IMR-90 (cell line): ENCODE results near the gene NT5C3B. TPM values are rescaled to one million over a fixed set of nuclear protein-coding genes. Genes with fewer than 3 reads are reported as not detected.

Experiments used
- ATAC-seq: fragments of 200-7000 bp; cut with Tn5 transposase; 2 replicates; pipeline ENCODE4 v1.9.1; 2020; ENCODE audit warnings: low read depth, mild to moderate bottlenecking, moderate library complexity
- BruUV-seq: library from RNA; stranded (reverse); fragments of 400-500 nt; replicated peaks from 2 replicates; lab custom pipeline; 2021; lab: Mats Ljungman, UMichigan
- CTCF ChIA-PET: fragments of 300-600 bp; formaldehyde crosslinking; extraction: SDS; loops from one replicate; lab custom pipeline; 2021; ENCODE audit warnings: antibody characterized with exemption; lab: Yijun Ruan, JAX
- POLR2A ChIA-PET: fragments of 300-600 bp; sonication (Branson Sonifier 250); formaldehyde crosslinking; loops from one replicate; lab custom pipeline; 2022; ENCODE audit warnings: antibody characterized with exemption; ENCODE audit not compliant: unreplicated experiment; lab: Charles Lee
- DNase-seq: peaks from one replicate; pipeline ENCODE4 v3.0.0; 2013
- H2AFZ ChIP-seq: replicated peaks from 2 replicates; pipeline ENCODE3; 2013; ENCODE audit warnings: low read length, mild to moderate bottlenecking; ENCODE audit not compliant: poor library complexity
- H2AK5ac ChIP-seq: 2 replicates; pipeline ENCODE4 v1.6.1; 2013; ENCODE audit warnings: low read depth, low read length, inconsistent platforms
- H2AK9ac ChIP-seq: replicated peaks from 2 replicates; pipeline ENCODE3; 2013; ENCODE audit warnings: mild to moderate bottlenecking, low read depth, low read length, moderate library complexity; ENCODE audit not compliant: poor library complexity
- H2BK120ac ChIP-seq: 2 replicates; pipeline ENCODE4 v1.6.1; 2013; ENCODE audit warnings: low read depth, low read length, inconsistent platforms
- H2BK15ac ChIP-seq: 3 replicates; pipeline ENCODE4 v1.6.1; 2013; ENCODE audit warnings: low read depth, low read length, inconsistent platforms
- H2BK20ac ChIP-seq: 2 replicates; pipeline ENCODE4 v1.6.1; 2013; ENCODE audit warnings: low read depth, mild to moderate bottlenecking, inconsistent platforms, low read length, moderate library complexity
- H2BK5ac ChIP-seq: 2 replicates; pipeline ENCODE4 v1.6.1; 2013; ENCODE audit warnings: mild to moderate bottlenecking, low read depth, low read length, inconsistent platforms; ENCODE audit not compliant: poor library complexity, severe bottlenecking
- H3K14ac ChIP-seq: replicated peaks from 2 replicates; pipeline ENCODE4 v1.6.1; 2013; ENCODE audit warnings: low read depth, low read length, inconsistent platforms
- H3K18ac ChIP-seq: 2 replicates; pipeline ENCODE4 v1.6.1; 2013; ENCODE audit warnings: low read depth, low read length, control low read depth
- H3K23ac ChIP-seq: 2 replicates; pipeline ENCODE4 v1.6.1; 2013; ENCODE audit warnings: low read depth, low read length, inconsistent platforms
- H3K27ac ChIP-seq: 2 replicates; pipeline ENCODE4 v1.5.1; 2013; ENCODE audit warnings: mild to moderate bottlenecking, control low read depth, low read length; ENCODE audit not compliant: insufficient read depth
- H3K27me3 ChIP-seq: 2 replicates; pipeline ENCODE4 v1.6.1; 2013; ENCODE audit warnings: low read length; ENCODE audit not compliant: control insufficient read depth, insufficient read depth
- H3K36me3 ChIP-seq: 2 replicates; pipeline ENCODE4 v1.6.1; 2013; ENCODE audit warnings: low read length, mixed read lengths; ENCODE audit not compliant: control insufficient read depth, insufficient read depth
- H3K4ac ChIP-seq: 2 replicates; pipeline ENCODE4 v1.6.1; 2013; ENCODE audit warnings: low read depth, low read length, inconsistent platforms
- H3K4me1 ChIP-seq: 2 replicates; pipeline ENCODE4 v1.6.1; 2013; ENCODE audit warnings: low read length, mixed read lengths; ENCODE audit not compliant: control insufficient read depth, insufficient read depth
- H3K4me2 ChIP-seq: 2 replicates; pipeline ENCODE4 v1.6.1; 2013; ENCODE audit warnings: low read depth, mild to moderate bottlenecking, control low read depth, low read length, moderate library complexity
- H3K4me3 ChIP-seq: 2 replicates; pipeline ENCODE4 v1.5.1; 2013; ENCODE audit warnings: low read depth, mild to moderate bottlenecking, control low read depth, low read length, moderate library complexity; ENCODE audit not compliant: insufficient read depth
- H3K56ac ChIP-seq: 2 replicates; pipeline ENCODE4 v1.6.1; 2013; ENCODE audit warnings: low read length, inconsistent platforms; ENCODE audit not compliant: insufficient read depth; ENCODE audit errors: extremely low read depth
- H3K79me1 ChIP-seq, 2 experiments: 2 replicates each; pipeline ENCODE4 v1.6.1; 2013; ENCODE audit warnings: low read length in 2 of 2, inconsistent platforms in 1 of 2, low read depth in 1 of 2
- H3K9ac ChIP-seq: 2 replicates; pipeline ENCODE4 v1.6.1; 2013; ENCODE audit warnings: low read depth, low read length, control low read depth
- H3K9me1 ChIP-seq: 2 replicates; pipeline ENCODE4 v1.6.1; 2013; ENCODE audit warnings: low read length, inconsistent platforms; ENCODE audit not compliant: insufficient read depth
- H3K9me3 ChIP-seq: 2 replicates; pipeline ENCODE4 v1.6.1; 2013; ENCODE audit warnings: low read length; ENCODE audit not compliant: control insufficient read depth, insufficient read depth
- H4K20me1 ChIP-seq: 2 replicates; pipeline ENCODE4 v1.6.1; 2013; ENCODE audit warnings: low read length, inconsistent platforms; ENCODE audit not compliant: insufficient read depth
- H4K5ac ChIP-seq: 2 replicates; pipeline ENCODE4 v1.6.1; 2013; ENCODE audit warnings: mild to moderate bottlenecking, low read depth, low read length, control low read depth
- H4K8ac ChIP-seq, 2 experiments: 2 replicates each; pipeline ENCODE4 v1.6.1; 2013; ENCODE audit warnings: low read depth in 2 of 2, low read length in 2 of 2, control low read depth in 1 of 2, inconsistent platforms in 1 of 2
- H4K91ac ChIP-seq: 2 replicates; pipeline ENCODE4 v1.6.1; 2013; ENCODE audit warnings: low read depth, low read length, inconsistent platforms; ENCODE audit not compliant: insufficient read depth
- CHD1 ChIP-seq: IDR thresholded peaks from 2 replicates; pipeline ENCODE4 v1.6.1; 2012; ENCODE audit warnings: low read depth, low read length, improper control_type of control experiment
- ELK1 ChIP-seq: fragments of 150-350 bp; IDR thresholded peaks from 2 replicates; pipeline ENCODE4 v1.6.1; 2016; ENCODE audit warnings: low read depth, mild to moderate bottlenecking, low read length, moderate library complexity, borderline replicate concordance
- MAZ ChIP-seq: IDR thresholded peaks from 2 replicates; pipeline ENCODE4 v1.6.1; 2012; ENCODE audit warnings: low read depth, mild to moderate bottlenecking, low read length, improper control_type of control experiment, moderate library complexity, borderline replicate concordance
- MXI1 ChIP-seq: IDR thresholded peaks from 2 replicates; pipeline ENCODE4 v1.6.1; 2012; ENCODE audit warnings: low read depth, mild to moderate bottlenecking, low read length, moderate library complexity, borderline replicate concordance
- POLR2A ChIP-seq: IDR thresholded peaks from 2 replicates; pipeline ENCODE4 v1.6.1; 2012; ENCODE audit warnings: mild to moderate bottlenecking, low read depth, low read length
- RAD21 ChIP-seq: IDR thresholded peaks from 2 replicates; pipeline ENCODE4 v1.6.1; 2012; ENCODE audit warnings: low read length, improper control_type of control experiment
- RFX5 ChIP-seq: IDR thresholded peaks from 2 replicates; pipeline ENCODE4 v1.8.0; 2012; ENCODE audit warnings: low read depth, mild to moderate bottlenecking, low read length, moderate library complexity
- WGBS, 2 experiments: methylation state at CpG; one replicate each; pipeline versions ENCODE4 v1.1.5 to v1.1.7; 2013; ENCODE audit warnings: missing lambda C conversion rate in 2 of 2; ENCODE audit not compliant: insufficient read length in 1 of 2; ENCODE audit errors: extremely low coverage in 2 of 2; 5-methylcytosine and 5-hydroxymethylcytosine counted together
- dilution Hi-C: fragments of 300-500 bp; cut with HindIII; formaldehyde crosslinking; loops from one replicate; pipeline ENCODE4 v1.14.3; 2018; ENCODE audit warnings: low sequenced_read_pairs; ENCODE audit not compliant: unreplicated experiment
- in situ Hi-C: fragments of 300-500 bp; cut with MboI; formaldehyde crosslinking; loops from 3 replicates; pipeline ENCODE4 v1.14.3; 2019; ENCODE audit warnings: low sequenced_read_pairs, inconsistent platforms, mixed read lengths
- intact Hi-C: fragments of 100-400 bp; cut with micrococcal nuclease; formaldehyde crosslinking; loops from 2 replicates; pipeline ENCODE4 v1.10.0; 2022
- polyA plus RNA-seq, 3 experiments: library from polyadenylated mRNA; depleted of rRNA; stranded (reverse); fragments of >200 nt; gene quantifications; 2 replicates each; pipeline ENCODE4 v1.2.3, GENCODE V29; 2012; ENCODE audit warnings: low replicate concordance in 1 of 3
- total RNA-seq: library from RNA; depleted of rRNA; stranded (reverse); fragments of >200 nt; gene quantifications from 2 replicates; pipeline ENCODE4 v1.2.3, GENCODE V29; 2012

The NT5C3B gene
- total and polyA plus RNA-seq, 2 of the 4 experiments (the other 2 are of a cell fraction) = 59.9 to 92.7 TPM

DNA sequence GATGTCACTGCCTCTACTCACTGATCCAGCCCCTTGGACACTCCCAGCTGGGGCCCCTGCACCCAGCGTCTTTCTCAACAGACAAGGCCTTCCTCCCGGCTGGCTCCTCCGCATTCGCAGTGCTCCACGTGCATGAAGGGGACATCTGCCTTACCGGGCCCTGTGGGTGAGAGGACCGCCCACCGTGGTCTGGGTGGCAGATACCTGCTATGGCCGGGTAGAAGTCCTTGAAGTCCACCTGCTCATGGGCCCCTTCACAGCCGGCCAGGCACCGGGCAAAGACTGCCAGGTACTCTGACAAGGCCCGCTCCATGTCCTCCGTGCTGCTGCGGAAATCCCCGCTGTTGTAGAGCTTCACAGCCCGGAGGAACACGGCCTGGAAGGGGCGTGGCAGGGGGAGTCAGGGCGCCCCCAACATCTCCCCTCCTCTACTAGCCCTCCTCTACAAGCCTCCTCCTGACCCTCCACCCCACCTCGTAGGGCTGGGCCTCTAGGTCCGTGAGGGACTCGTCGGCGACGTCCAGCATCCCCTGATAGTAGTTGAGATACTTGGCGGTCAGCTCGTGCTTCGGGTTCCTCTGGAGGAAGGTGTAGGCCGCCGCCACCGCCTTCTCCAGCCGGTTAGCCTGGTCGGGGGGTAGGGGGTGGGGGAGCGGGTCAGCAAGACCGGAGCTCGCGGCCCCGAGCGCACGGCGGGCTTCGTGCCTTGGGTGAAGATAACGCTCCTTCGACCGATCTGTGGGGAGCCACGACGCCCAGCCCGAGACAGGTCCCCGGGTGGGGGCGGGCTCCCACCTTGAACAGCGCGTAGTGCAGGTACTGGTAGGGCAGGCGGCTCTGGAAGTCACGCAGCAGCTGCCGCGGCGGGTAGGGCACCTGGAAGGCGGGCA, 25.1 kb downstream of the NT5C3B start:
- H2AK5ac ChIP-seq = peak overlapping the region; percentile 88
- H3K79me1 ChIP-seq = peaks cover 18 to 82% of the 10 kb centered on the region in 2 experiments
- peak overlapping the region; percentile 79 for H3K23ac ChIP-seq
- peak overlapping the region; percentile 80 for H3K9ac ChIP-seq
- H2BK5ac ChIP-seq = peak overlapping the region; percentile 91
- H4K8ac ChIP-seq = peak overlapping the region; percentile 76 to 92; a peak in 2 of 4 replicates
- BruUV-seq = no TSS peak
- peaks cover 26% of the 10 kb centered on the region for H3K9me1 ChIP-seq
- TF ChIP-seq MAZ (no peak), CHD1 (no peak), MXI1 (no peak), RAD21 (no peak), POLR2A (no peak), RFX5 (no peak), ELK1 (no peak)
- peak overlapping the region; percentile 43; the same call in 1 of the 3 replicates for H2BK15ac ChIP-seq
- H3K4me3 ChIP-seq = peak overlapping the region; percentile 88
- H3K14ac ChIP-seq = peak overlapping the region; percentile 87
- H3K4ac ChIP-seq = peak overlapping the region; percentile 89
- DNase-seq (no peak), ATAC-seq (peak; percentile 0; the same call in 1 of the 2 replicates)
- peak overlapping the region; percentile 100 for H2AK9ac ChIP-seq
- peak overlapping the region; percentile 58 for H4K5ac ChIP-seq
- peak overlapping the region; percentile 59 for H3K56ac ChIP-seq
- peaks cover 32% of the 10 kb centered on the region for H4K20me1 ChIP-seq
- no peak overlapping the region for H3K18ac ChIP-seq
- in situ Hi-C loops = no loop called here
- peak overlapping the region; percentile 55; the same call in 1 of the 2 replicates for H2BK120ac ChIP-seq
- peak overlapping the region; percentile 94 for H2AFZ ChIP-seq
- CTCF ChIA-PET = no interaction called here
- dilution Hi-C loops = no loop called here
- no peaks in the 10 kb centered on the region for H3K27me3 ChIP-seq
- no peak overlapping the region for H2BK20ac ChIP-seq
- H3K9me3 ChIP-seq = no peaks in the 10 kb centered on the region
- H3K36me3 ChIP-seq = peaks cover 20% of the 10 kb centered on the region
- H3K4me2 ChIP-seq = peak overlapping the region; percentile 88
- intact Hi-C loops = no loop called here
- WGBS, 2 experiments = 20% methylated on average over 17 of the region's 58 CpGs; no CpG with 5 or more reads in 1 of the 2 experiments
- H4K91ac ChIP-seq = peak overlapping the region; percentile 88; the same call in 1 of the 2 replicates
- peaks cover 20% of the 10 kb centered on the region for H3K4me1 ChIP-seq
- POLR2A ChIA-PET = no interaction called here
- peak overlapping the region; percentile 68 for H3K27ac ChIP-seq
